HL-60/S4 treated with retinoic acid at 250 ng/mL for 4 days and 3 days (cell line): ENCODE data around the gene MS4A12.
"Not testable (repeated sequence)": the region's sequence is repeated elsewhere in the genome, so short reads cannot be mapped to it uniquely, and the experiment has no call there.

Experiments used
- in situ Hi-C: fragments of 300-500 bp; cut with MboI; formaldehyde crosslinking; loops from 2 replicates; pipeline ENCODE4 v1.7.0; 2022; ENCODE audit warnings: low sequenced_read_pairs

The MS4A12 gene

DNA sequence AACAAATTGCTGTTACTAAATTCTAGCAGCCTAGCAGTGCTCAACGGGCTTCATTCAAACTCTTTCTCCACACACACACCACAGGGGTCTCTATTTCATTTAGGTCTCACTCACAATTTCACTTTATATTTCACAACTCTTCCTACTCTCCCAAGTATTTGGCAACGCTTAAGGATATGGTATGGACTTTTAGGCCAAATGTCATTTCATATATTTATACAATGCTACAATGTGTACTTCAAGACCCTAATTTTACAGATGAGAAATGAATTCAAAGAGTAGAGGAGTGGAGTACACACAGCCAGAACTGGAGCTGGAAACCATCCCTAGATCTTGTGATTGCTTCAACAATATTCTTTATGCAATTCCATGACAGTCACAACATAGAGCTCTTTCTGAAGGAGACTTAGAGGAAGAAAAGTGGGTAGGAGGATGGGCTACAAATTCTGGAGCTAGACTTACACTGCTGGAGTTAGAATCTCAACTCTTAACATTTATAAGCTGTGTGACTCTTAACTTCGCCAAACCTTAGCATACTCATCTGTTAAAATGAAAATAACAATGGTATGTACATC, 20.2 kb downstream of the MS4A12 start:
- in situ Hi-C loops, result no loop called here

DNA sequence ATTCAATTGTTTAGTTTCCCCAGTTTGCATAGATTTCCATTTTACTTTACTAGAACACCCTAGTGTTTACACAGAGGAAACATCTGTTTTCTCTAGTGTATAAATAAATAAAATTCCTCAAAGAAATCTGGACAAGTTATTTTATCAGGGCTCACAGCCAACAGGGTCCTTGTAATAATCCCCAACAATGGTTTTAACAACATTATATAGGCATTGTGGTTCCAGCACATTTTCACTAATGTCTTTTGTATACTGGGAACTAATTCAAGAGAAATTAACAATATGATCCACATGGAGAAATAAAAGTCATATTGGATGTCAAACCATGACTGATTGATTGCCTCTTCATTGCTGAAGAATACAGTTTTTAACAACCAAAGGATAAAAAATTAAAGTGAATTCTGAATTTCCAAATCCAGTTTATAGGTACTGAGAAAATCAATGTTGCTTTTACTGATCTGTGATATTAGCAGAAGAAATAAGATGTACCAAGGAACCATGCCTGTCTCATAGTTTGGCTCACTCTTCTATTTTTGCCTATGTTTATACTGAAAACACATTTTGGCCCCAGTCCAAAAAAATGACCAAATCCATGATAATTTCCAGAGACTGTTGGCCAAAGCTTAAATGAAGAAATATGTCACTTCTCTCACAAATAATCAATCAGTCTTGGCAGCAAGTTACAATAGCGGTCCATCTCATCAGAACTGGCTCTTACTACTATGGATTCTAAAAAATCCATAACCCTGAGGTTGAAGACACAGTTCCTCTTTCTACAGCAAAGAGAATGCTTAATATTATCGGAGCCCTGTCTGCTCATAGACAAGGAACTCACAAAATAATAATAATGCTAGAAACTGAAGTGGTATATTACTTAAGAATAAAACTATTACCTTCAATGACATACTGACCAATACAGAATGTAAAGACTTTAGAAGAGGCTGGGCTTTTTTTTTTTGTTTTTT, 21.2 kb downstream of the MS4A12 start:
- in situ Hi-C loops, result no loop called here

DNA sequence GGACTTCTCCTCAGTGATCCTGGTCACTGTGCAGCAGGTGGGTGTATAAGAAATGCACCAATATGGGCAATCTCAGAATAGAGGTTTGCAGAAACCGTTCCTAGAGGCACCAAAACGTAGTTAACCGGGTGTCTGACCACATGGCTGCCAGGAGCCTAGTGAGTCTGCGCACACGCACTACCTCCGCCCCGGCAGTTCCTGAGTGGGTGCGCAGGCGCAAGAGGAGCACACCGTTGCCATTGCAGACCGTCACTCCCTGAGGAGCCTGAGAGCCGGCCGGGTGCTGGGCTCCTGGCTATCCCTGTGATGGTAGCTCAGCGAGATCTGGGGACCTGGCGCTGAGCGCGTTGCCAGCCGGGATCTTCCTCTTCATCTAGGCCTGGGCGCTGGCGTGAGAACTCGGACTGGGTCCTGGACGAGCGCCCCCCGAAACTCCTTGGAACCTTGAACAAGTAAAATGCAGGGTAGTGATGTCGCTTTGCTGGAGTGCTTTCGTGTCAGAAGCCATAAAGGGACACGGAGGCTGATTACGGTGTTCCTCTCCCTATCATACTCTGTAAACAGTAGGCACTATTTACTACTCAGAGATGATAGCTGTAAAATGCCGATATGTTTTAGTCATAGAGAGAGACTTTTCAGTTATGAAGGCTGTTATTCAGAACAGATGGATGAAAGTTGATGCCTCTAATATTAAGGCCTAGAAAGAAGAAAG, 22.7 kb downstream of the MS4A12 start, which contains the start of gene MS4A13:
Gene MS4A13 (plus strand): TSS at position 249 of the 712 bp plus-strand sequence. CDS start 2,692 bp downstream, outside the sequence.
- in situ Hi-C loops, result no loop called here

DNA sequence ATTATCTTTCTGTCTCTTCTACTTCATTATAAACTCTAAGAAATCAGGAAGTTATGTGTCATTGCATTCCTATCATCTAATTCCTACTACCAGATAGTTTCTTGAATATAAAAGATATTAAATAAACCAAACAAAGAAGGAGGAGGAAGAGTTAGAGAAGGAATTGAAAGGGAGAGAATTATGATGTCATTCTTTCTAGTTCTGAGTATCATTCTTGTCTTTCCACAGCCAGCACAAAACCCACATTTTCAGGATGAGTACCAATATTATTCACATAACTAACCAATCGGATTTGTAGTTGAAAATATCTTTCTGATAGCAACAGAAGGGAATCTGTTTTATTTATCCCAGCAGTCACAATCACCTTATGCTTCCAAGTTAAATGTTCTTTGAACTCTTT, 35.9 kb downstream of the MS4A12 start:
- in situ Hi-C loops, result no loop called here

DNA sequence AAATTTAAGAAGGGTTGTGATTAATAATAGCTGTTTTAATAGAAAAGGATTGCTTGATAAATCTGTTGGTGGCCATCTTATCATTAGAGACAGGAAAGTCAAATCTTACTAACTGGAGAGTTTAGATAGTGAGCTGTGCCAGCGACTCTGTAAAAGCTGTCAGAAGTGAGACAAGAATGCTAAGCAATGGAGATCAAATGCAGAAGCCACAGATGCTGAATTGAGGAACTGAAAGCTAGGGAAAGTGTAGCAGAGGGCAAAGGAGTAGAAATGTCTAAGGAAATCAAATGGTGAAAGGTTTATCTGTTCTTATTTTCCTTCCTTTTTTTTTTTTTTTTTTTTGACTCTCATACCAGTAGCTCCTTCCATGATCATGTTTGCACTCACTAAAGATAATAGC, 36.4 kb downstream of the MS4A12 start:
- in situ Hi-C loops, result no loop called here

DNA sequence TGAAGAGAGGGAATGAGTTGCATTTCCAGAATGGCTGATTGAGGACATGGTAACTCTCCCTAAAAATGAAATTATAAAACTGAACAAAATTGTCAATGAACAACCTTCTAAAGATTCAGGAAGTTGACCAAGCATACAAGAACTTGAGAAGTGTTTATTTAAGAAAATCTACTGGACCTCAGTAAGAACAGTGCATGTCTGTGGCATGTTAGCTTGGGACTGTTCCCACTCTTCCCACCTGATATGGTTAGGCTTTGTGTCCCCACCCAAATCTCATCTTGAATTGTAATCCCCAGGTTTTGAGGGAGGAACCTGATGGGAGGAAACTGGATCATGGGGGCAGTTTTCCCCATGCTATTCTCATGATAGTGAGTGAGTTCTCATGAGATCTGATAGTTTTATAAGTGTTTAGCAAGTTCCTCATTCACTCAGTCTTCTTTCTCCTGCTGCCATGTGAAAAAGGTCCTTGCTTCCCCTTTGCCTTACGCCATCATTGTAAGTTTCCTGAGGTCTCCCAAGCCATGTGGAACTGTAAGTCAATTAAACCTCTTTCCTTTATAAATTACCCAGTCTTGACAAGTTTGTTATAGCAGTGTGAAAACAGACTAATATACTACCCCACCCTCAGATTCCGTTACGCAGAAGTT, 38.0 kb downstream of the MS4A12 start:
- in situ Hi-C loops, result no loop called here

DNA sequence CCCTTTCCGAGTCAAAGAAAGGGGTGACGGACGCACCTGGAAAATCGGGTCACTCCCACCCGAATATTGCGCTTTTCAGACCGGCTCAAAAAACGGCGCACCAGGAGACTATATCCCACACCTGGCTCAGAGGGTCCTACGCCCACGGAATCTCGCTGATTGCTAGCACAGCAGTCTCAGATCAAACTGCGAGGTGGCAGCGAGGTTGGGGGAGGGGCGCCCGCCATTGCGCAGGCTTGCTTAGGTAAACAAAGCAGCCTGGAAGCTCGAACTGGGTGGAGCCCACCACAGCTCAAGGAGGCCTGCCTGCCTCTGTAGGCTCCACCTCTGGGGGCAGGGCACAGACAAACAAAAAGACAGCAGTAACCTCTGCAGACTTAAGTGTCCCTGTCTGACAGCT, 39.8 kb downstream of the MS4A12 start:
- in situ Hi-C loops, result not testable (repeated sequence)

DNA sequence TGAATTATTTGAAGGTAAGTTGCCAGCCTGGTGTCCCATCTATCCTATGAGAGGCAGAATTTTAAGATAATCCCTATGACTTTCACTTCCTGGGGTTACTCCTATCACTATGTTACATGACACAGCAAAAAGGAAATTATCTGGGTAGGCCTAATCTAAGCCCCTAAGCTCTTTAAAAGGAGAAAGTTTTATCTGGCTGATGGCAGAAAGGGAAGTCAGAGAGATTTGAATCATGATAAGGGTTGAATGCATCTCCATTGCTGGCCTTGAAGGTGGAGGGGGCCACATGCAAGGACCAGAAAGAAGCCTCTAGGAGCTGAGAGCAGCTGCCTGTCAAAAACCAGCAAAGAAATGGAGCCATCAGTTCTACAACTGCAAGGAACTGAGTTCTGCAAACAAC, 46.0 kb downstream of the MS4A12 start:
- in situ Hi-C loops, result not testable (repeated sequence)

DNA sequence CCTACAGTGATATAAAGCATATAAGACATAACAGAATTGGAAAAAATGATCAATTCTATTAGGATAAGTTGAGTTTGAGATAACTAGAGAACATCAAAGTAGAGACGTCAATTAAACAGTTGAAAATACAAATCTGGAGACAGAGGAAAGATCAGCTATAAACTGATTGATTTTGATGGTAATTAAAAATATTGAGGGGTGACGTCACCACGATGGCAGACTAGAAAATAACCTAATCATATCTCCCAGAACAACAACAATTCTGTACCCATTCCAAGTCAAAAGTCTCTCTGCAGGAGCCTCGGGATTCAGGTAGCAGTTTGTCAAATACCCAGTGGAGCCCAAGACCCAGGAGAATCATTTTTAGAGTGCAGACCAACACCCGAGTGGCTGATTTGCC, 51.5 kb downstream of the MS4A12 start:
- in situ Hi-C loops, result no loop called here
